Mucosa of descending colon (tissue), 3 donors: ENCODE data around the gene KRTDAP. TPM values are rescaled to one million over a fixed set of nuclear protein-coding genes. Genes with fewer than 3 reads are reported as not detected.

Experiments used
- ATAC-seq: fragments of 200-7000 bp; cut with Tn5 transposase; one replicate; pipeline ENCODE4 v1.9.1; 2020; ENCODE audit warnings: mild to moderate bottlenecking, moderate library complexity
- DNase-seq, 3 donors: peaks; one replicate each; pipeline ENCODE4 v3.0.0-alpha.2; 2020
- H3K36me3 ChIP-seq: fragments of 200-600 bp; one replicate; pipeline ENCODE4 v1.8.0; 2021; ENCODE audit warnings: low read depth, mild to moderate bottlenecking
- H3K4me1 ChIP-seq: fragments of 200-600 bp; one replicate; pipeline ENCODE4 v1.8.0; 2021; ENCODE audit warnings: low read depth, mild to moderate bottlenecking
- H3K4me3 ChIP-seq: fragments of 200-600 bp; one replicate; pipeline ENCODE4 v1.8.0; 2021; ENCODE audit warnings: mild to moderate bottlenecking
- H3K9me3 ChIP-seq: fragments of 200-600 bp; one replicate; pipeline ENCODE4 v1.8.0; 2021; ENCODE audit warnings: mild to moderate bottlenecking
- intact Hi-C, 2 donors: fragments of 100-400 bp; cut with DNase I in 1 of 2; cut with micrococcal nuclease in 1 of 2; formaldehyde crosslinking; loops; one replicate each; pipeline versions ENCODE4 v1.11.0 to v1.11.1; 2022; cut with DNase I, micrococcal nuclease
- total RNA-seq, 3 donors: library from RNA; stranded (reverse); fragmentation: NEBNext Ultra II Directional in 2 of 3; extraction: Animal tissue kit (Norgen Biotek cat#: 25700) in 2 of 3; gene quantifications; one replicate each; pipeline versions ENCODE4 v1.2.1 to v1.2.4, GENCODE V29; 2021 to 2023
- TF ChIP-seq, protein P1 (sequence below): fragments of 200-600 bp; IDR thresholded peaks from one replicate; pipeline ENCODE4 v1.8.0; 2022; ENCODE audit warnings: antibody characterized with exemption, mild to moderate bottlenecking
- donor health status: DM: no; HTN: no; CAD: no; lungs with moderate emphysema.
- donor health status: DM: no; HTN: no; CAD: no.
- donor health status: DM: no; HTN: yes; CAD: no.

Gene KRTDAP
- total RNA-seq, 3 donors from 2014 or later = not detected

DNA sequence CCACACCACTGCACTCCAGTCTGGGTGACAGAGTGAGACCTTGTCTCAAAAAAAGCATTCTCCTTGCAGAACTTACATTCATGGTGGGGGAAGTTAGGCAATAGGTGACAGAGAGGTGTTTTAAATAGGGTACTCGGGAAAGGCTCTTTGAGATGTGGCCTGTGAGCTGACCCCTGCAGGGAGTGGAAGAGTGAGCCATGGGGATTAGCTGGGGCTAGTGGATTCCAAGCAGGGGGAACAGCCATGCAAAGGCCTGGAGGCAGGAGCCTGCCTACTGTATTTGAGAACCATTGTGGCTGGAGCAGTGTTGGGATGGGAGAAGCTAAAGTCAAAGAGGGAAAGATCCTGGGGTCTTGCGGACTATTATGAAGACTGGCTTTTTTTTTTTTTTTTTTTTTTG, 27.1 kb upstream of the KRTDAP start:
- no peak for ATAC-seq
- no peak overlapping the region for H3K4me3 ChIP-seq
- DNase-seq = no peak
- TF ChIP-seq, protein P1, sequence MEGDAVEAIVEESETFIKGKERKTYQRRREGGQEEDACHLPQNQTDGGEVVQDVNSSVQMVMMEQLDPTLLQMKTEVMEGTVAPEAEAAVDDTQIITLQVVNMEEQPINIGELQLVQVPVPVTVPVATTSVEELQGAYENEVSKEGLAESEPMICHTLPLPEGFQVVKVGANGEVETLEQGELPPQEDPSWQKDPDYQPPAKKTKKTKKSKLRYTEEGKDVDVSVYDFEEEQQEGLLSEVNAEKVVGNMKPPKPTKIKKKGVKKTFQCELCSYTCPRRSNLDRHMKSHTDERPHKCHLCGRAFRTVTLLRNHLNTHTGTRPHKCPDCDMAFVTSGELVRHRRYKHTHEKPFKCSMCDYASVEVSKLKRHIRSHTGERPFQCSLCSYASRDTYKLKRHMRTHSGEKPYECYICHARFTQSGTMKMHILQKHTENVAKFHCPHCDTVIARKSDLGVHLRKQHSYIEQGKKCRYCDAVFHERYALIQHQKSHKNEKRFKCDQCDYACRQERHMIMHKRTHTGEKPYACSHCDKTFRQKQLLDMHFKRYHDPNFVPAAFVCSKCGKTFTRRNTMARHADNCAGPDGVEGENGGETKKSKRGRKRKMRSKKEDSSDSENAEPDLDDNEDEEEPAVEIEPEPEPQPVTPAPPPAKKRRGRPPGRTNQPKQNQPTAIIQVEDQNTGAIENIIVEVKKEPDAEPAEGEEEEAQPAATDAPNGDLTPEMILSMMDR = no peak
- intact Hi-C loops = no loop called here
- no peaks in the 10 kb centered on the region for H3K9me3 ChIP-seq
- H3K4me1 ChIP-seq = no peaks in the 10 kb centered on the region
- no peaks in the 10 kb centered on the region for H3K36me3 ChIP-seq

DNA sequence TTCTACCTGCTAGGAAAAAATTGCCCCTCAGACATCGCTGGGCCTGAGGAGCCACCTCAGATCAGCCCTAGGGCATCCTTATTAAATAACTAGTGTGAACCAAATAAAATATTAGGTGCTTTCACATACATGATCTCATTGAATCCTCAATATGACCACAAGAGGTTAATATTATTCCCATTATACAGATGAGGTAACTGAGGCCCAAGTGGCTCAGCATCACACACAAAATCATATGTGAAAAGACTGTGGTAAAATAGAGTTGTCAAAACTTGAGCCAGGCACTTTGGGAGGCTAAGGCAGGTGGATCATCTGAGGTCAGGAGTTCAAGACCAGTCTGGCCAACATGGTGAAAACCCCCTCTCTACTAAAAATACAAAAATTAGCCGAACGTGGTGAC, 26.0 kb upstream of the KRTDAP start:
- Histone ChIP-seq H3K36me3 (no peaks in the 10 kb centered on the region), H3K9me3 (no peaks in the 10 kb centered on the region), H3K4me1 (no peaks in the 10 kb centered on the region), H3K4me3 (no peak overlapping the region)
- TF ChIP-seq, protein P1 = no peak
- intact Hi-C loops = no loop called here
- ATAC-seq (no peak), DNase-seq (no peak)

DNA sequence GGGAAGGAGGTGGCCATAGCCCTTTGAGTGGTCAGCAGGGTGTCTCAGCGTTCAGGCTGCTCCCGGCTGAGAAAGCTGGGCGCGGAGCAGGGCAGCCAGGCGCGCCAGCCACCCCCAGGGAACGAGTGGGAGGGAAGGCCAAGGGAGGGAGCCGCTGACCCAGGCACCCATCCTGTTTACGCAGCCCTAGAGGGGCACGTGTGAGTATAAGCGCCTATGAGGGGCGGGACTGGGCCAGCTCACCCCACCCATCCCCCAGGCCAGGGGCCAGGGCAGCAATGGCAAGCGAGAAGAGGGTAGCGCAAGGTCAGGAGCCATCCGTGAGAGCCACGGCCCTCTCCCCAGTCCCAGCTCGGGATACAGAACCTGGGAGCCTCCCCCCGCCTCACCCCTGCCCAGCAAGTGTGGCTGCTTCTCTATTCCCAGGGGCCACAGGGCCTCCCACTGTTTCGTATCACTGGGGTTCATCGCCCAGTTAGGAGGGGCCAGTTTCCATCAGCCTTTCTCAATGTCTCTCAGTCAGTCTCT, 24.1 kb upstream of the KRTDAP start:
- no peak for ATAC-seq
- TF ChIP-seq, protein P1 = no peak
- Histone ChIP-seq H3K9me3 (no peaks in the 10 kb centered on the region), H3K36me3 (no peaks in the 10 kb centered on the region), H3K4me1 (peaks cover 8% of the 10 kb centered on the region), H3K4me3 (no peak overlapping the region)
- intact Hi-C loops = no loop called here
- no peak for DNase-seq

DNA sequence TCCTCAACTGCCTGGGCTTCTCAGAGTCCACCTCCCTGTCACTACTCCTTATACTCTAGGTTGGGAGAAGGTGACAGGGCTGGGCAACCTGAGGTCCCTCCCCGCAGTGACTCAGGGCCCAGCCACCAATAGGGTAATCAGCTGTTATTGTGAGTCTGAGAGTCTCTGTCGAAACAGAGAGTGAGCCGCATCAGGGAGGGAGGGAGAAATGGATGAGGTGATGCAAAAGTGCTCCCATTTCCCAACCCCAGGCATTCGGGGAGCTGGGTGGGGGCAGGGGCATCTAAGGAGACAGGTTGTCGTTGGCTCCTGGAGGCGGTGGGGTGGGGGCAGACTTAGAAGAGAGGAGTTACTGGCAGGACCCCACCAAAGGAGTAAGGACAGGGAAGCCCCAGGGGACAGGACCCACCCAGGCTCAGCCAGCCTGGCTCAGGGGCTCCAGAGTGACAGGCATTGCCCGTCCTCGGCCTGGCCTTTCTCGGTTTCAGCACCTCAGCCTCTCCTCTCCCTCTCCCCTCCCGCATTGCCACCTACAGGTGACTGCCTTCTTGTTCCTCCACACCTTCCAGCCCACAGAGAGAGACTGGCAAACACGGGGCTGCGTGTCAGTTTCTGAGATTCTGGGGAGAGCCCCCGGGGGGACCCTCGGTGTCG, 23.5 kb upstream of the KRTDAP start, which contains the start of gene DMKN:
Gene DMKN (minus strand): TSS at position 22 of the 654 bp plus-strand sequence. CDS start 174 bp downstream, outside the sequence.
- Histone ChIP-seq H3K9me3 (no peaks in the 10 kb centered on the region), H3K36me3 (no peaks in the 10 kb centered on the region), H3K4me3 (no peak within 1 kb of the TSS), H3K4me1 (peaks cover 9% of the 10 kb centered on the region)
- TF ChIP-seq, protein P1 = no peak
- ATAC-seq (no peak), DNase-seq (no peak)
- intact Hi-C loops = no loop called here

DNA sequence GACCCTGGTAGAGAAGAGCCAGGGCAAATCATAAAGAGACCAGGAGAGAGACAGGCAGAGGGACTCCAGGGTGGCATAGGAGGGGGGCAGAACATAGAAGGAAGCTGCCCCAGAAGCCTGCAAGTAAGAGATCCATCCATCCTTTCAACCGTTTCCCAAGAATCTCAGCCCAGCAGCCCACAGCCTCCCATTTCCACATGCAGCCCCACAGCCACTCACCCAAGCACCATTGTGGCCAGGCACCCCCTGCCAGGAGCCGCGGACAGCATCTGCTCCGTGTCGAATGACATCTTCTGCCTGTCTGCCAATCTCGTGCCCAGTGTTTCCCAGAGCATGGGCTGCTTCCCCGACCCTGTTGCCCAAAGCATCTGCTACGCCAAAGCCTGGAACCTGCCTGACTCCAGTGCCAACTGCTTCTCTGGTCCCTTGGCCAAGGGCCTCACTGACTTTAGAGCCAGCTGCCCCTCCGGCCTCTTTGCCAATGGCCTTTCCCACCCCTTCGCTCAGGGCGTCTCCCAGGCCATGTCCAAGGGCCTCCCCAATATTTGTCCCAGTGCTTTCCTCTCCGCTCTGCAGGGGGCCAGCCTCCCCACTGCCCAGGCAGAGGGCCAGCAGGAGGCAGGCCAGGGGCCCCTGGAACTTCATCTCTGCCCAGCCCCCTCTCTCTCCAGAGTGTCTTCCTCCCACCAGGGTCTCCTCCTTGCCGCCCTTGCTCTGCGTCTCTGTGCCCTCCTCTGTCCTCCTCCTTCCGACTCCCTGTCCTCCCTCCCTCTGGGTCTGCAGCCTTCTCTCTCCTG, 22.8 kb upstream of the KRTDAP start:
- Histone ChIP-seq H3K9me3 (no peaks in the 10 kb centered on the region), H3K4me1 (peaks cover 9% of the 10 kb centered on the region), H3K4me3 (no peak overlapping the region), H3K36me3 (no peaks in the 10 kb centered on the region)
- DNase-seq = no peak
- no peak for ATAC-seq
- intact Hi-C loops = no loop called here
- TF ChIP-seq, protein P1 = no peak
